Neural progenitor cell (in vitro differentiated cells): Measurements from ENCODE around the gene NKG7.

Experiments
- EZH2 ChIP-seq: fragments of 200-600 bp; sonication (generic); IDR thresholded peaks from 2 replicates; pipeline ENCODE4 v1.6.1; 2017; ENCODE audit warnings: antibody characterized with exemption, mild to moderate bottlenecking, moderate library complexity
- TF ChIP-seq, protein P1 (sequence below): fragments of 200-600 bp; sonication (generic); IDR thresholded peaks from 2 replicates; pipeline ENCODE4 v1.5.1; 2017; ENCODE audit warnings: antibody characterized with exemption, mild to moderate bottlenecking

DNA sequence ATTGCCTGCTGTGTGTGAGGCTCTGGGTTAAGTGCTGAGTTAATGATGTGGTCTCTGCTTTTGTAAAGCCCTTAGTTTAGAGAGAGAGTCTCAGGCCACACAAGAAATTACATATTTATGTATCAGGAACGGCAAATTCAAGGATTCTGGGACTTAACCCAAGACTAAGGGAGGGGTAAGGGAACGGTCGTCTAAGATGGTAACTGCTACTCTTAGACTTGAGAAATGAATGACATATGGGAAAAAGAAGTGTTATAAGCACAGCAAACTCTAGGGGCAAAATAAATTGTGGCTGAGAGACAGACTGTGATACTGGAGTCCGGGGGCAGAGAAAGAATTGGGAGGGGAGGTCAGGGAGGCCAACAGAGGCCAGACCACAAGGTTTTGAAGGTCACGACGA is 40.7 kb downstream of the NKG7 start:
- TF ChIP-seq, protein P1, sequence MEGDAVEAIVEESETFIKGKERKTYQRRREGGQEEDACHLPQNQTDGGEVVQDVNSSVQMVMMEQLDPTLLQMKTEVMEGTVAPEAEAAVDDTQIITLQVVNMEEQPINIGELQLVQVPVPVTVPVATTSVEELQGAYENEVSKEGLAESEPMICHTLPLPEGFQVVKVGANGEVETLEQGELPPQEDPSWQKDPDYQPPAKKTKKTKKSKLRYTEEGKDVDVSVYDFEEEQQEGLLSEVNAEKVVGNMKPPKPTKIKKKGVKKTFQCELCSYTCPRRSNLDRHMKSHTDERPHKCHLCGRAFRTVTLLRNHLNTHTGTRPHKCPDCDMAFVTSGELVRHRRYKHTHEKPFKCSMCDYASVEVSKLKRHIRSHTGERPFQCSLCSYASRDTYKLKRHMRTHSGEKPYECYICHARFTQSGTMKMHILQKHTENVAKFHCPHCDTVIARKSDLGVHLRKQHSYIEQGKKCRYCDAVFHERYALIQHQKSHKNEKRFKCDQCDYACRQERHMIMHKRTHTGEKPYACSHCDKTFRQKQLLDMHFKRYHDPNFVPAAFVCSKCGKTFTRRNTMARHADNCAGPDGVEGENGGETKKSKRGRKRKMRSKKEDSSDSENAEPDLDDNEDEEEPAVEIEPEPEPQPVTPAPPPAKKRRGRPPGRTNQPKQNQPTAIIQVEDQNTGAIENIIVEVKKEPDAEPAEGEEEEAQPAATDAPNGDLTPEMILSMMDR: no peak
- no peak for TF ChIP-seq EZH2
